T-helper 22 cell (primary cell): Measurements from ENCODE around the gene CLNK.

Source experiments
- DNase-seq: peaks from one replicate; pipeline ENCODE4 v3.0.0-alpha.2; 2020; ENCODE audit warnings: low read depth

Gene CLNK

GRCh38 chr4:10684631-10685030 is at the start of gene CLNK:
Gene CLNK, minus strand, starts transcription at chr4:10684768. Its CDS starts 16,899 bp downstream, at chr4:10667869.
- no peak for DNase-seq

GRCh38 chr4:10733481-10734062 is 49.0 kb upstream of the CLNK start:
- no peak for DNase-seq

GRCh38 chr4:10732914-10733415 is 48.4 kb upstream of the CLNK start:
- DNase-seq = no peak

- no peak for DNase-seq
Observed at GRCh38 chr4:10732235-10732913, 47.8 kb upstream of the CLNK start.

GRCh38 chr4:10731690-10732089 is 47.1 kb upstream of the CLNK start:
- DNase-seq = no peak

- DNase-seq = no peak
Observed at GRCh38 chr4:10731162-10731561, 46.6 kb upstream of the CLNK start.

- DNase-seq = no peak
Observed at GRCh38 chr4:10730590-10730989, 46.0 kb upstream of the CLNK start.

GRCh38 chr4:10730019-10730418 is 45.5 kb upstream of the CLNK start:
- no peak for DNase-seq

- no peak for DNase-seq
Observed at GRCh38 chr4:10729366-10729765, 44.8 kb upstream of the CLNK start.

GRCh38 chr4:10728016-10728415 is 43.4 kb upstream of the CLNK start:
- DNase-seq = no peak

- no peak for DNase-seq
Observed at GRCh38 chr4:10727140-10727880, 42.7 kb upstream of the CLNK start.

- no peak for DNase-seq
Observed at GRCh38 chr4:10722957-10723356, 38.4 kb upstream of the CLNK start.

- DNase-seq = no peak
Observed at GRCh38 chr4:10721616-10722015, 37.0 kb upstream of the CLNK start.

GRCh38 chr4:10716163-10716562 is 31.6 kb upstream of the CLNK start:
- no peak for DNase-seq

GRCh38 chr4:10715696-10716095 is 31.1 kb upstream of the CLNK start:
- no peak for DNase-seq

GRCh38 chr4:10715135-10715534 is 30.6 kb upstream of the CLNK start:
- DNase-seq = no peak

- no peak for DNase-seq
Observed at GRCh38 chr4:10713591-10713990, 29.0 kb upstream of the CLNK start.

GRCh38 chr4:10706236-10706635 is 21.7 kb upstream of the CLNK start:
- no peak for DNase-seq

- no peak for DNase-seq
Observed at GRCh38 chr4:10704430-10704810, 19.9 kb upstream of the CLNK start.

GRCh38 chr4:10703766-10704429 is 19.3 kb upstream of the CLNK start:
- no peak for DNase-seq

GRCh38 chr4:10703156-10703555 is 18.6 kb upstream of the CLNK start:
- no peak for DNase-seq

- no peak for DNase-seq
Observed at GRCh38 chr4:10701702-10702460, 17.3 kb upstream of the CLNK start.
